NCI-H460 (cell line): ENCODE data around the gene C10orf67. TPM values are rescaled to one million over a fixed set of nuclear protein-coding genes. Genes with fewer than 3 reads are reported as not detected.

ENCODE experiments used
- DNase-seq: peaks from one replicate; pipeline ENCODE4 v3.0.0-alpha.2; 2016; ENCODE audit warnings: low read depth; ENCODE audit errors: extremely low read depth
- total RNA-seq: library from RNA; depleted of rRNA; stranded (reverse); fragments of >200 nt; shearing (Covaris generic); gene quantifications from 2 replicates; pipeline ENCODE4 v1.2.3, GENCODE V29; 2014

C10orf67 gene
- total RNA-seq, 1 experiment from 2014 or later, result not detected

GRCh38 chr10:23200586-23200985 is 144.0 kb downstream of the C10orf67 start:
- DNase-seq, result no peak

GRCh38 chr10:23199768-23200511 is 144.7 kb downstream of the C10orf67 start:
- DNase-seq, result no peak

GRCh38 chr10:23198940-23199767 is 145.4 kb downstream of the C10orf67 start:
- DNase-seq, result no peak

GRCh38 chr10:23198610-23198939 is 146.0 kb downstream of the C10orf67 start:
- DNase-seq, result no peak

GRCh38 chr10:23197416-23197861 is 147.2 kb downstream of the C10orf67 start:
- no peak for DNase-seq

- no peak for DNase-seq
Measured at GRCh38 chr10:23196915-23197314, 147.7 kb downstream of the C10orf67 start.

GRCh38 chr10:23195846-23196600 is 148.6 kb downstream of the C10orf67 start:
- DNase-seq, result no peak

GRCh38 chr10:23194966-23195845 is 149.4 kb downstream of the C10orf67 start:
- no peak for DNase-seq

GRCh38 chr10:23194471-23194965 is 150.1 kb downstream of the C10orf67 start:
- no peak for DNase-seq

- no peak for DNase-seq
Measured at GRCh38 chr10:23193435-23194074, 151.0 kb downstream of the C10orf67 start.

- DNase-seq, result no peak
Measured at GRCh38 chr10:23192712-23193434, 151.7 kb downstream of the C10orf67 start.

- DNase-seq, result no peak
Measured at GRCh38 chr10:23191764-23192711, 152.6 kb downstream of the C10orf67 start, which contains the start of gene PTF1A. TSS of gene PTF1A (plus strand) at chr10:23192312. CDS start at chr10:23192531, 219 bp downstream.

GRCh38 chr10:23190872-23191763 is 153.5 kb downstream of the C10orf67 start:
- DNase-seq, result no peak

GRCh38 chr10:23189024-23189423 is 155.6 kb downstream of the C10orf67 start:
- DNase-seq, result no peak

- DNase-seq, result no peak
Measured at GRCh38 chr10:23187155-23187554, 157.4 kb downstream of the C10orf67 start.

- DNase-seq, result no peak
Measured at GRCh38 chr10:23186697-23187096, 157.9 kb downstream of the C10orf67 start.

GRCh38 chr10:23186178-23186577 is 158.4 kb downstream of the C10orf67 start:
- DNase-seq, result no peak
